HEK293T (cell line): Measurements from ENCODE around the gene DNAAF3.
"Not testable (repeated sequence)": the region's sequence is repeated elsewhere in the genome, so short reads cannot be mapped to it uniquely, and the experiment has no call there.

Source experiments
- CTCF ChIA-PET: fragments of 350-600 bp; formaldehyde crosslinking; extraction: SDS; loops from one replicate; lab custom pipeline; 2021; ENCODE audit warnings: antibody characterized with exemption, inconsistent platforms; lab: Yijun Ruan, JAX
- POLR2A ChIA-PET: fragments of 350-600 bp; formaldehyde crosslinking; extraction: SDS; loops from one replicate; lab custom pipeline; 2020; ENCODE audit warnings: antibody characterized with exemption, inconsistent platforms; lab: Yijun Ruan, JAX
- DNase-seq: peaks from one replicate; pipeline ENCODE4 v3.0.0; 2012; ENCODE audit warnings: mixed read lengths; ENCODE audit errors: extremely low spot score
- ARNT ChIP-seq: fragments of 450-650 bp; IDR thresholded peaks from 2 replicates; pipeline ENCODE4 v1.6.1; 2017; ENCODE audit warnings: mild to moderate bottlenecking
- BHLHE40 ChIP-seq: fragments of 450-650 bp; IDR thresholded peaks from 2 replicates; pipeline ENCODE4 v1.6.1; 2016; ENCODE audit warnings: mild to moderate bottlenecking, moderate library complexity, borderline replicate concordance
- CTBP1 ChIP-seq: fragments of 450-650 bp; IDR thresholded peaks from 2 replicates; pipeline ENCODE4 v1.6.1; 2016; ENCODE audit warnings: borderline replicate concordance
- ELF4 ChIP-seq: fragments of 450-650 bp; IDR thresholded peaks from 2 replicates; pipeline ENCODE4 v1.6.1; 2017; ENCODE audit warnings: antibody characterized with exemption
- FOXA1 ChIP-seq: fragments of 450-650 bp; IDR thresholded peaks from 2 replicates; pipeline ENCODE4 v1.6.1; 2016; ENCODE audit warnings: mild to moderate bottlenecking
- FOXK2 ChIP-seq: fragments of 450-650 bp; IDR thresholded peaks from 2 replicates; pipeline ENCODE4 v1.6.1; 2016; ENCODE audit warnings: mild to moderate bottlenecking
- FOXM1 ChIP-seq: fragments of 450-650 bp; IDR thresholded peaks from 2 replicates; pipeline ENCODE4 v1.6.1; 2017; ENCODE audit warnings: mild to moderate bottlenecking, borderline replicate concordance
- HDGF ChIP-seq: fragments of 450-650 bp; IDR thresholded peaks from 2 replicates; pipeline ENCODE4 v1.6.1; 2017; ENCODE audit warnings: antibody characterized with exemption, borderline replicate concordance
- L3MBTL2 ChIP-seq: fragments of 450-650 bp; conservative IDR thresholded peaks from 2 replicates; pipeline ENCODE4 v1.6.1; 2016; ENCODE audit warnings: mild to moderate bottlenecking
- LEF1 ChIP-seq: fragments of 450-650 bp; IDR thresholded peaks from 2 replicates; pipeline ENCODE4 v1.6.1; 2017; ENCODE audit warnings: mild to moderate bottlenecking, borderline replicate concordance
- NFRKB ChIP-seq: fragments of 450-650 bp; IDR thresholded peaks from 2 replicates; pipeline ENCODE4 v1.6.1; 2016; ENCODE audit warnings: mild to moderate bottlenecking, moderate library complexity
- SP1 ChIP-seq: fragments of 450-650 bp; IDR thresholded peaks from 2 replicates; pipeline ENCODE4 v1.6.1; 2017
- SUZ12 ChIP-seq: fragments of 450-650 bp; IDR thresholded peaks from 2 replicates; pipeline ENCODE4 v1.6.1; 2016; ENCODE audit warnings: mild to moderate bottlenecking
- TARDBP ChIP-seq: fragments of 450-650 bp; IDR thresholded peaks from 2 replicates; pipeline ENCODE4 v1.6.1; 2016
- ZNF384 ChIP-seq: fragments of 450-650 bp; IDR thresholded peaks from 2 replicates; pipeline ENCODE4 v1.6.1; 2016
- TF ChIP-seq, protein P1 (sequence below): fragments of 450-650 bp; IDR thresholded peaks from 2 replicates; pipeline ENCODE4 v1.6.1; 2016

Gene DNAAF3

DNA sequence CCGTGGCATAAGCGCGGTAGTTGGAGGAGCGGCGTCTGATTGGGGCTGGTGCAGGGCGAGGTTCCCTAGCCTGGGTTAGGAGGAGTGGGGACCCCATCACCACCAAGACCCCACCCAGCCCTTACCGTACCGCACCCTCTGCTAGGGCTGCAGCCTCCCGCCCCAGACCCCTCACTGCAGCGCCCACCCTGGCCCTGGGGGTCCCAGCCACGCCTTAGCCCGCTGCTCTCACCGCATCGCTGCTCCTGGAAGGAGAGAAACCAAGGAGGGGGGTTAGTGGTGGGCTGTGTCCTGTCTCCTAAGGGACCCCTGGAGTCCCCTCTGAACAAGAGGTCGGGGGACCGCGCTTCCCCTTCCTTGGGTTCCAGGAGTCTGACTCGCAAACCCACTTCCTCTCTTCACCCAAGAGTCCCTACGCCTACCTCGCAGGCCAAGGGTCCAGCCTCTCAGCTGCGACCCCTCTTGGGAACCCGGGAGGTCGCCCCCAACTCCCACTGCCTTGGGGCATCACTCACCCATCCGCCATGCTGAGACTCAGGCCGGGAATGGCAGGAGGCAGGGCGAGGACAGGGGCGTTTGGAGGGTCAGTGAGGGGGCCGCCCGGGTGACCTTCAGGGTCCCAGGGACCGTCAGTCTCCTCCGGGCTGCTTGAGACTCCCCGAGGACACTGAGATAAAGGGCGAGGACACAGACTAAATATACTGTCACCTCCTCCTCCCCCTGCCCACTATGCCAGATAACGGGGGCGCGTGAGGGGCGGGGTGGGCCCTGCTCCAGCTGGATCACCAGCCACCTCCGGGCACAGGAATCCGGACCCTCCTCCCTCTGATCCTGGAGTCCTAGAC is 9.1 kb downstream of the DNAAF3 start, which contains the start of gene TNNI3:
TNNI3 (minus strand) TSS at position 669 of the 845 bp plus-strand sequence; CDS start at position 526, 143 bp downstream.
- no peak for DNase-seq
- ChIA-PET CTCF (no interaction called here), POLR2A (interaction anchor here (0.6 to 1.4 kb wide), 3 partner anchors 10 to 13 kb away, joined by 3 to 4 read pairs (median 4); no protein-coding TSS in a partner anchor)
- no peak for TF ChIP-seq SP1
- TF ChIP-seq FOXA1, result no peak
- TF ChIP-seq TARDBP, result no peak

DNA sequence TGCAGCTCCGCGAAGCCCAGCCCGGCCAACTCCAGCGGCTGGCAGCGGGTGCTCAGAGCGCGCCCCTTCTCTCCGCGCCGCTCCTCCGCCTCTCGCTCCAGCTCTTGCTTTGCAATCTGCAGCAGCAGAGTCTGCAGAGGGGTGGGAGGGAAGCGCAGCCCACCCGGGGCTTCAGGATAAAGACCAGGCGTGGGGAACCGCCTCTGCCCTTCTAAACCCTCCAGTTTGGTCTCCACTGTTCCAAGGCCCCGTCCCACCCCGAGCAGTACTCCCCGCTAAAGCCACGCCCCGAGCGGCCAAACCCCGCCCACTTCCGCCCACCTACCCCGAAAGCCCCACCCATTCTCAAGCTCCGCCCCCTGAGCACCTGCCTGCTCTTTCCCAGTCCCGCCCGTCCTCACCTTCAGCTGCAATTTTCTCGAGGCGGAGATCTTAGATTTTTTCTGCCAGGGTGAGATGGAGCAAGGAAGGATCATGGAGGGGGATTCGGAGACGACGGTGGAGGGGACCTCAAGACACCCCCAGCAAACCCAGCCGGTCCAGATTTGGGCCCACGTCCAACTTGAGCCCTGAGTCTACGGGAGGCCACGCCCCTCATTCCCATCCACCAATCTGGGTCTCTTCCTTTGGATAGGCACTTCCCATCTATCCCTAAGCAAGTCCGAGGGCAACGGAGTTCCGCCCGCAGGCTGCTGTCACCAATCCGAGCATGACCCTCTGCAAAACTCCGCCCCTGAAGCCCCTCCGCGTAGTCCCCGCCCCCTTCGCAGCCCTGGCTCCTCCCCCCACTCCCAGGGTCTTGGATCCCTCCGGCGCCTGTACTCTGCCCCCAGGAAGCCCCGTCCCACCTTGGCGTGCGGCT is 10.0 kb downstream of the DNAAF3 start:
- ChIA-PET POLR2A (interaction anchor here (1.4 kb wide), 1 partner anchor 10 kb away, joined by 4 read pairs; no protein-coding TSS in a partner anchor), CTCF (interaction anchor here (0.9 kb wide), 1 partner anchor 68 kb away, joined by 3 read pairs; no protein-coding TSS in a partner anchor)
- peak; percentile 88 for DNase-seq
- TF ChIP-seq ZNF384 (no peak), LEF1 (no peak), L3MBTL2 (peak; percentile 76), CTBP1 (no peak), ELF4 (no peak), TARDBP (no peak), SP1 (no peak), NFRKB (no peak), SUZ12 (no peak)
- TF ChIP-seq, protein P1, sequence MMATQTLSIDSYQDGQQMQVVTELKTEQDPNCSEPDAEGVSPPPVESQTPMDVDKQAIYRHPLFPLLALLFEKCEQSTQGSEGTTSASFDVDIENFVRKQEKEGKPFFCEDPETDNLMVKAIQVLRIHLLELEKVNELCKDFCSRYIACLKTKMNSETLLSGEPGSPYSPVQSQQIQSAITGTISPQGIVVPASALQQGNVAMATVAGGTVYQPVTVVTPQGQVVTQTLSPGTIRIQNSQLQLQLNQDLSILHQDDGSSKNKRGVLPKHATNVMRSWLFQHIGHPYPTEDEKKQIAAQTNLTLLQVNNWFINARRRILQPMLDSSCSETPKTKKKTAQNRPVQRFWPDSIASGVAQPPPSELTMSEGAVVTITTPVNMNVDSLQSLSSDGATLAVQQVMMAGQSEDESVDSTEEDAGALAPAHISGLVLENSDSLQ, result peak; percentile 81

DNA sequence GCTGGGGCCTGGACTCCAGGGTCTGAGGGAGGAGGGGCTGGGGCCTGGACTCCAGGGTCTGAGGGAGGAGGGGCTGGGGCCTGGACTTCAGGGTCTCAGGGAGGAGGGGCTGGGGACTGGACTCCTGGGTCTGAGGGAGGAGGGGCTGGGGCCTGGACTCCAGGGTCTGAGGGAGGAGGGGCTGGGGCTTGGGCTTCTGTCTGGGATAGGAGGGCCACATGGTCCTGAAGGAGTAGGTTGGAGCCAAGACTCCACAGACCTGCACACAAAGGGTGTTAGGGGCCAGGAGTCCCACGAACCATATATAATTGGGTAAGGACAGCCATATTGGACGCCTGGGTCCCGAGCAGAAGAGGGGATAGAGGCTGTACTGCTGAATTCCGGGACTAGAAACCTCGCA is 10.6 kb downstream of the DNAAF3 start:
- DNase-seq, result not testable (repeated sequence)
- CTCF ChIA-PET, result interaction anchor here (0.9 kb wide), 1 partner anchor 68 kb away, joined by 3 read pairs; no protein-coding TSS in a partner anchor
- POLR2A ChIA-PET, result interaction anchor here (1.4 kb wide), 1 partner anchor 9 kb away, joined by 4 read pairs; no protein-coding TSS in a partner anchor

DNA sequence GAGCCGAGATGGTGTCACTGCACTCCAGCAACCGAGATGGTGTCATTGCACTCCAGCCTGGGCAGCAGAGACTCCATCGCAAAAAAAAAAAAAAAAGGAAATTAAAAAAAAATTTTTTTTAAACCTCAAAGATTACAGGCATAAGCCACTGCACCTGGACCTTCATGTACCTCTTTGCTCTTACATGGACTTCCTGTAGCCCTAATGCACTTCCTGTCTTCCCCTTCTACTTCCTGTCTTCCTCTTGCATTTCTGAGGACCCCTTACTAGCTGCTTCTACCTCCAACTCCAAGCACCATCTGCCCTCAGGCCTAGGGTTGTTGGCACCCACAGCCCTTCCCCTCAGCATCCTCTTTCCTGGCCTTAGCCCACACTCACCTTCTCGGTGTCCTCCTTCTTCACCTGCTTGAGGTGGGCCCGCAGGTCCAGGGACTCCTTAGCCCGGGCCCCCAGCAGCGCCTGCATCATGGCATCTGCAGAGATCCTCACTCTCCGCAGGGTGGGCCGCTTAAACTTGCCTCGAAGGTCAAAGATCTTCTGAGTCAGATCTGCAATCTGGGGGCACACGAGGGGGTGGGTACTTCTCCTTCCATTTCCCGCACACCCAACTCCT is 12.7 kb downstream of the DNAAF3 start:
- ChIA-PET POLR2A (no interaction called here), CTCF (interaction anchor here (1.2 kb wide), 1 partner anchor 13 kb away, joined by 4 read pairs; no protein-coding TSS in a partner anchor)
- no peak for DNase-seq
- TF ChIP-seq FOXK2 (no peak), ELF4 (no peak), FOXM1 (no peak), TARDBP (no peak), HDGF (no peak), LEF1 (no peak), BHLHE40 (no peak), FOXA1 (no peak), SUZ12 (no peak), ZNF384 (no peak), ARNT (no peak), NFRKB (no peak)
- TF ChIP-seq, protein P1, result no peak

DNA sequence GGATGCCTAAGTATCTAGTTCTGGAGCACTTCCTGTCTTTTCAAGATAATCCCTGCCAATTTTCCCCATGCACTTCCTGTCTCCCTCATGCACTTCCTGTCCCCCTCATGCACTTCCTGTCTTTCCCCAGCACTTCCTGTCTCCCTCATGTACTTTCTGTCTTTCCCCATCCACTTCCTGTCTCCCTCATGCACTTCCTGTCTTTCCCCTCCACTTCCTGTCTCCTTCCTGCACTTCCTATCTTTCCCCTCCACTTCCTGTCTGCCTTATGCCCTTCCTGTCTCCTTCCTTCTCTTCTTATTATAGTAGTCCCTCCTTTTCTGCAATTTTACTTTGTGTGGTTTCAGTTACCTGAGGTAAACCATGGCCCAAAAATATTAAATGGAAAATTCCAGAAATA is 14.4 kb downstream of the DNAAF3 start:
- DNase-seq, result no peak
- ChIA-PET CTCF (interaction anchor here (1.8 kb wide), 1 partner anchor 8 kb away, joined by 8 read pairs; no protein-coding TSS in a partner anchor), POLR2A (no interaction called here)
- TF ChIP-seq HDGF, result no peak
- TF ChIP-seq, protein P1, result peak; percentile 22; the same call in 1 of the 2 replicates
- TF ChIP-seq ELF4, result peak; percentile 63
